Spinal cord (tissue), 10 donors: ENCODE measurements around the gene C1QTNF8. TPM values are rescaled to one million over a fixed set of nuclear protein-coding genes. Genes with fewer than 3 reads are reported as not detected.
A peak's percentile ranks its signal among the peaks of the same experiment; 100 is the strongest.

Experiments used
- DNase-seq, 6 donors: peaks; one replicate each; pipeline versions ENCODE4 v3.0.0 to v3.0.0-alpha.2; 2013 to 2015; ENCODE audit warnings: low spot score in 6 of 6, low read depth in 4 of 6
- H3K27ac ChIP-seq: one replicate; pipeline ENCODE4 v1.5.1; 2013; ENCODE audit warnings: low read depth, low read length, control low read depth
- H3K27me3 ChIP-seq: one replicate; pipeline ENCODE4 v1.6.1; 2013; ENCODE audit warnings: low read length; ENCODE audit not compliant: control insufficient read depth, insufficient read depth
- H3K36me3 ChIP-seq: one replicate; pipeline ENCODE4 v1.6.1; 2013; ENCODE audit warnings: low read length; ENCODE audit not compliant: control insufficient read depth, insufficient read depth
- H3K4me1 ChIP-seq: one replicate; pipeline ENCODE4 v1.6.1; 2013; ENCODE audit warnings: low read length; ENCODE audit not compliant: control insufficient read depth, insufficient read depth
- H3K4me3 ChIP-seq: one replicate; pipeline ENCODE4 v1.5.1; 2013; ENCODE audit warnings: low read depth, low read length, control low read depth
- H3K9me3 ChIP-seq: one replicate; pipeline ENCODE4 v1.6.1; 2013; ENCODE audit warnings: low read length; ENCODE audit not compliant: control insufficient read depth, insufficient read depth
- WGBS: methylation state at CpG from one replicate; pipeline ENCODE4 v1.1.5; 2013; ENCODE audit warnings: missing lambda C conversion rate; ENCODE audit not compliant: insufficient coverage; 5-methylcytosine and 5-hydroxymethylcytosine counted together
- long read RNA-seq, 4 donors: transcript quantifications; one replicate each; lab custom pipeline, GENCODE V29; 2026
- polyA plus RNA-seq, 2 donors: library from polyadenylated mRNA; unstranded; fragments of 120-200 nt; gene quantifications; one replicate each; pipeline ENCODE4 v1.2.1, GENCODE V29; 2013; ENCODE audit not compliant: insufficient read length in 2 of 2
- total RNA-seq, 2 donors: library from RNA; depleted of rRNA in 1 of 2; stranded (reverse); fragments of 120-200 nt in 1 of 2; fragments of >200 nt in 1 of 2; gene quantifications; one replicate each; pipeline versions ENCODE4 v1.2.3 to v1.2.4, GENCODE V29; 2013 to 2014
- donor health status: healthy.

Gene C1QTNF8, protein sequence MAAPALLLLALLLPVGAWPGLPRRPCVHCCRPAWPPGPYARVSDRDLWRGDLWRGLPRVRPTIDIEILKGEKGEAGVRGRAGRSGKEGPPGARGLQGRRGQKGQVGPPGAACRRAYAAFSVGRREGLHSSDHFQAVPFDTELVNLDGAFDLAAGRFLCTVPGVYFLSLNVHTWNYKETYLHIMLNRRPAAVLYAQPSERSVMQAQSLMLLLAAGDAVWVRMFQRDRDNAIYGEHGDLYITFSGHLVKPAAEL
- total RNA-seq = under 1 TPM; 0.17 to 0.20 TPM
- under 1 TPM; 0.29 to 0.59 TPM for polyA plus RNA-seq
- long read RNA-seq, donor 1 = 0 reads
- long read RNA-seq, donor 2 = 0 reads
- long read RNA-seq, donor 3 = 0 reads
- long read RNA-seq, donor 4 = 0 reads

DNA sequence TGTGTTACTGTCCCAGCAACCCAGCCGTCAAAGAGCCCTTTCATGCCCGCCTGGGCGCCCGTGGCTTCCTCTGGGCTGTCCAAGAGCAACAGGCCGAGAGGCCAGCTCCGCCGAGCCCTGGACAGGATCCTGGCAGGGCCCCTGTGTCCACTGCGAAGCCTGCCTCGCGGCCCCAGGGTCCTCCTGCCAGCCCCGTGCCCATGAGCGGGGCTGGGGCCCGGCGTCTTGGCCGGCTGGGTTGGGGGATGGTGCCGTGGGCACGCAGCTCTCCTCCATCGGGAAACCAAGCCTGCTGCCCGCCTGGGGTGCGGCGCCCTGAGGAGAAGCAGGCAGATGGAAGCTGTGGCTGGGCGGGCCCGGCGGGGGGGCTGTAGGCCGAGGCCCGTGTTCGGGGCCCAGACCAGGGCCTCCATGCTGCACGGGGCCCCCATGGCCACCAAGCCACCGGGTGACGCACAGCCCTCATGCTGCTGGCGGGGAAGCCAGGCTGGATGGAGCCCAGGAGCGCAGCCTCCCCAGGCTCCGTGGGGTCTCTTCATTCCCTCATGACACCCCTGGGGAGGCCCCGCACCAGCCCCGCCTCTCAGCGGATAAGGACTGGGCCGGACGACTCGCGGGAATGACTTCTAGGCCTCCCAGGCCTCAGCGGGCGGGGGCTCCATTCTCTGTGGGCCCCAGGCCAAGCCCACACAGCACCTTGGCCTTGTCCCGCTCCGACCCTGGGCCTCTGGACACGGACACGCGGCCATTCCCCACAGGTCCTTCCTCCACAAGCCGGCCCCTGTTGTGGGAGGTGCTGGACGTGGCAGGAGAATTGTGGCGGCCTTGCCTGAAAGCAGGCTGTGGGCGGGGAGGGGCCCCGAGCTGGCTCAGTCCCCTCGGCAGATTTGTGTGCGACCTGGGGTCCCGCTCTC is at the start of gene C1QTNF8:
C1QTNF8 (minus strand) TSS at position 76 of the 914 bp plus-strand sequence. CDS start 1,322 bp downstream, outside the sequence.
- peaks cover 58% of the 10 kb centered on the region for H3K4me1 ChIP-seq
- H3K4me3 ChIP-seq = no peak within 1 kb of the TSS
- no peak within 1 kb of the TSS for H3K27ac ChIP-seq
- H3K9me3 ChIP-seq = no peaks in the 10 kb centered on the region
- no peak for DNase-seq
- peaks cover 5% of the 10 kb centered on the region for H3K36me3 ChIP-seq
- H3K27me3 ChIP-seq = no peaks in the 10 kb centered on the region
- WGBS = 73% methylated on average over 44 of the region's 55 CpGs

DNA sequence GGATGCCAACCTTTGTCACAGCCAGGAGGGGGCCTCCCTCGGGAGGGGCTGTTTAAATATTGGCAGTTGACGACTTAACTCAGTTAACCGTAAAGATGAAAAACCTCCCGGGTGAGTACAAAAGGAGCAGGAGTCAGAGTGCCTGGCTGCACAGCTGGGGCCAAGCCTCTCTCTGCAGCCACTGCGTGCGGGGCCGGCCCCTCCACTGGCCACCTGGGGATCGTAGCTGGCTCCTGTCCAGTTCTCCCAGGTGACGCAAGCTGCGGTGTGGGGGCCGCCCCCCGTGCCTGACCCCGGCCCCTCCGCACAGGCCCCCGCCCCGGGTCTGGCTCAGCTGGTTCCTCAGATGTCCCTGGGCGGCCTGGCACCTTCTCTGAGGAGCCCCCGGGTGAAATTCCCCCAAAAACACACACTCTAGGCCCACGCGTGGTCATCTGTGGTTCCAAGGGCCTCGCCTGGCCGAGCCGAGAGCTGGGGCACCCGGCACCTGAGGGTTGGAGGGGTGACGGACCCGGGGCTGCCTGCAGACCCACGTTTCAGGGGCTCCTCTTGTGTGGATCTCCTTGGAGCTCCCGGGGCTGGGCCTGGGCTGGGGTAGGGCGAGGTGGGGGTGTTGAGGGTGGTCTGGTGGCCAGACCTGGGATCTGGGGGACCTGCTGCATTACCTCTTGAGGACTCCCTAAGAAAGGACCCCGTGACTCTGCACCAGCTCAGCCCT is 49.5 kb upstream of the C1QTNF8 start:
- H3K9me3 ChIP-seq = no peaks in the 10 kb centered on the region
- WGBS = 42% methylated on average over 24 of the region's 30 CpGs
- DNase-seq = no peak

DNA sequence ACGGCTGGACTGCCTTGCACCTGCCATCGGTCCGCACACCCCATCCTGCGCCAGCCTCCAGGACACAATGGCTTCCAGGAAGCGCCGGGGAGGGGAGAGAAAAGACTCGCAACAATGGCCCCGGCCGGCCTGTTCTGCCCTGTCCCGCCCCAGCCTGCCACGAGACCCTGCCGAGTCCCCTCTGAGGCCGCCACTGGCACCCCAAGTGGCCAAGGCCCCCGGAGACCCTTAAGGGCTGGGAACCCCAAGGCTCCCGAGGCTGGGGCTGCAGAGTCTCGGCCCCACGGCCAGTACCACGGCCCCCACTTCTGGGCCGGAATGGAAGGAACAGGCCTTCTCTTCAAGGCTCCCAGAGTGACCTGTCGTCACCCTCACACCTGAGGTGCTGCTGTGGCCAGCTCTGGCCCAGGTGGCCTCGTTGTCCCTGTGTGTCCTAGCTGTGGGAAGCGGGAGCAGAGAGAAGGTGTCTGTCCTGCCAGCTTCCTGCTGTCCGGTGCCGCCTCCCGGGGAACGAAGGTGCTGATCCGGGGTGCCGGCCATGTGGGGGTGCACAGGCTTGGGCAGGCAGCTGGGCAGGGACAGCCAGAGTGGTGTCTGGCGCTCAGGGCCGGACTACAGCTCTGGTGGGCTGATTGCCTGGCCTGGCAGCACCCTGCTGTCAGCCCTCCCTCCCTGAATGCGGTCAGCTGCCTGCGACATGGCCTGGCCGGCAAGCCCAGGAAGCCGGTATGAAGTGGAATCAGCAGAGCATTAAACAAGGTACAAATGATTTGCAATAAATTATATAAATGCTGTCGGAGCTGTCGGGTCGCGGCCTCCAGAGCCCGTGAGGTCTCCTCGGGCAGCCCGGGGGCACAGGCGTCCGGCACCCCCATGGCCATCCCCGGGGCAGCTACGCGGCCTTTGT is 48.7 kb upstream of the C1QTNF8 start:
- WGBS = 51% methylated on average over 40 of the region's 46 CpGs

More for the DNA sequence above, 49.5 kb upstream of the C1QTNF8 start:
- no peak overlapping the region for H3K27ac ChIP-seq
- H3K36me3 ChIP-seq = no peaks in the 10 kb centered on the region
- no peak overlapping the region for H3K4me3 ChIP-seq
- peaks cover 25% of the 10 kb centered on the region for H3K4me1 ChIP-seq
- no peaks in the 10 kb centered on the region for H3K27me3 ChIP-seq

DNA sequence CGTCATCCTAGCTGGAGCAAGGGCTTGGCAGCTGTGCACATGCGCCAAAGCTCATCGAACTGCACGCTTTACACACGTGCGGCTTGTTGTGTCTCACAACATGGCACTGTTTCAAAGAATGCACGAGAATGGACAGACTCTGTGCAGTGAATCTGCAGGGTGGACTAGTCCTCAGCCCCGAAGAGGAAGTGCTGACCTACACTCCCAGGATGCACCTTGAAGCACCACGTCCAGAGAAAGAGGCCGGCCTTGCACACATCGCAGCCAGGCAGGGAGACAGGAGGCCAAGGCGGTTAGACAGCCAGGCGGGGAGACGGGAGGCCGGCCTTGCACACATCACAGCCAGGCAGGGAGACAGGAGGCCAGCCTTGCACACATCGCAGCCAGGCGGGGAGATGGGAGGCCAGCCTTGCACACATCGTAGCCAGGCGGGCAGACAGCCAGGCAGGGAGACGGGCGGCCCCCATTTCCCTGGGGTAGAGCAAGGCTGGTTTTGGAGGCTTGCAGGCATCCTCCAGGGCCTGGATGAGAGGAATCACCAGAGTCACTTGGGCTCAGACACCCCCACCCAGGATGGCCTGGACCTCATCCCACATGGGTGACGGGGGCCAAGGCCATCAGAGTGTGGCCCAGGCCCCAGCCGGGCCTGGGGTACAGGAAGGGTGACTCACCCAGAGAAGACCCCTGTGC is 47.9 kb upstream of the C1QTNF8 start:
- Histone ChIP-seq H3K27me3 (no peaks in the 10 kb centered on the region), H3K4me3 (no peak overlapping the region), H3K27ac (no peak overlapping the region), H3K9me3 (no peaks in the 10 kb centered on the region), H3K4me1 (peaks cover 25% of the 10 kb centered on the region), H3K36me3 (no peaks in the 10 kb centered on the region)
- 72% methylated on average over 21 of the region's 23 CpGs for WGBS
- peak in 1 of 6 donors; percentile 52 for DNase-seq

More for the DNA sequence above, 48.7 kb upstream of the C1QTNF8 start:
- Histone ChIP-seq H3K9me3 (no peaks in the 10 kb centered on the region), H3K36me3 (no peaks in the 10 kb centered on the region), H3K4me3 (no peak overlapping the region), H3K4me1 (peaks cover 25% of the 10 kb centered on the region), H3K27me3 (no peaks in the 10 kb centered on the region), H3K27ac (no peak overlapping the region)
- DNase-seq = no peak

DNA sequence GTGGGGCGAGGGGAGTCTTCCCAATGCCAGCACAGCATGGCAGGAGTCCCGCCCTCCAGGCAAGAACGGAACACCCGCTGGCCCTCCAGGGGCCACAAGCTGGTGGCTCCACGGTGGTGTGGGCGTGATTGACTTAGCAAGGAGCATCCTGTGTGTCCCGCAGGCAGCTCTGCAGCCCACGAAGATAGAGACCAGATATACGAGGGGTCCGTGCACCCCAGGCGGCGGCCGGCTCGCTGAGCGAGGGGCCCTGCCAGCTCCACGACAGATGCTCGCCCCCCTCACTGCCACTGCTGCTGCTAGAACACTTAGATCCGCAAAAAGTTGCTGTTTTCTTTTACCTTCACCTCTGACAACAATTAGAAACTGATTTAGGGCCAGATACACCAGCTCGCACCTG is 46.9 kb upstream of the C1QTNF8 start:
- H3K9me3 ChIP-seq = no peaks in the 10 kb centered on the region
- no peaks in the 10 kb centered on the region for H3K27me3 ChIP-seq
- DNase-seq = no peak
- peaks cover 25% of the 10 kb centered on the region for H3K4me1 ChIP-seq
- WGBS = 78% methylated on average over 16 of the region's 19 CpGs
- no peak overlapping the region for H3K4me3 ChIP-seq
- no peak overlapping the region for H3K27ac ChIP-seq
- no peaks in the 10 kb centered on the region for H3K36me3 ChIP-seq

DNA sequence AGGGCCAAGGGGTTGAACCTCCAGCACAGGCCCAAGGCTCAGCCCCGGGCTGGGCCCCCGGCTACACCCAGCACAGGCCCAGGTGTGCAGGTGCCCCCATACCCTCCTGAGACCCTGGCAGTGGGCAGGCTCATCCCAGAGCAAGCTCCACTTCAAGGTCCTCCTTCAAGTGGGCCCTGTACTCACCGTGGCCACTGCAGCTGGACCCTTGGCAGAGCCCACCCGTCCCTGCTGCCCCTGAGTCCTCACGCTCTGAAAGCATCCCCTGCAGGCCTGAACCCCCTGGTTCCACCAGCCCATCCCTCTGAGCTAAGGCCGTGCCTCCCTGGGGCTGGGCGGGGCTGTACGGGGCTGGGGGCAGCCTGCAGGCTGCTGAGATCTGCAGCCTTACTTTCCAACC is 45.7 kb upstream of the C1QTNF8 start:
- WGBS = 88% methylated on average over 8 of the region's 8 CpGs
- Histone ChIP-seq H3K9me3 (no peaks in the 10 kb centered on the region), H3K4me3 (no peak overlapping the region), H3K27ac (no peak overlapping the region), H3K4me1 (peaks cover 25% of the 10 kb centered on the region), H3K27me3 (no peaks in the 10 kb centered on the region), H3K36me3 (no peaks in the 10 kb centered on the region)
- no peak for DNase-seq

DNA sequence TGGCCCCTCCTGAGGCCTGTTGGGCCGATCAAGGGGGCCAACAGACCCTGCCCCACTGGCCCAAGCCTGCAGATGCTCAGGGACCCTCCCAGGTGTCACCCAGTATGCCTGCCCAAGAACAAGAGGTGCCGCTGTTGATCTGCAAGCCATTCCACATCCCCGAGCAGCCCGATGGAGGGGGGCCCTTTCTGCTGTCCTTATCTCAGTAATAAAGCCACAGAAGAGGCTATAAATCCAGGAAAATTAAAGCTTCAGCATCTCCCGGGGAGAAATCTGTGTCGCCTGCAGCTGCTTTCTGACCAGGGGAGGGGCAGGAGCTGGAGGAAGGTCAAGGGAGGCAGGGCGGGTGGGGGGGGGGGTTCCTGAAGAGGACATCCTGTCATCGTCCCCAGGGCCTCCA is 45.1 kb upstream of the C1QTNF8 start:
- peak in 1 of 6 donors; percentile 74 for DNase-seq
- Histone ChIP-seq H3K4me1 (peaks cover 25% of the 10 kb centered on the region), H3K27me3 (no peaks in the 10 kb centered on the region), H3K9me3 (no peaks in the 10 kb centered on the region), H3K27ac (no peak overlapping the region), H3K4me3 (no peak overlapping the region), H3K36me3 (no peaks in the 10 kb centered on the region)
- WGBS = 53% methylated on average over 4 of the region's 8 CpGs

DNA sequence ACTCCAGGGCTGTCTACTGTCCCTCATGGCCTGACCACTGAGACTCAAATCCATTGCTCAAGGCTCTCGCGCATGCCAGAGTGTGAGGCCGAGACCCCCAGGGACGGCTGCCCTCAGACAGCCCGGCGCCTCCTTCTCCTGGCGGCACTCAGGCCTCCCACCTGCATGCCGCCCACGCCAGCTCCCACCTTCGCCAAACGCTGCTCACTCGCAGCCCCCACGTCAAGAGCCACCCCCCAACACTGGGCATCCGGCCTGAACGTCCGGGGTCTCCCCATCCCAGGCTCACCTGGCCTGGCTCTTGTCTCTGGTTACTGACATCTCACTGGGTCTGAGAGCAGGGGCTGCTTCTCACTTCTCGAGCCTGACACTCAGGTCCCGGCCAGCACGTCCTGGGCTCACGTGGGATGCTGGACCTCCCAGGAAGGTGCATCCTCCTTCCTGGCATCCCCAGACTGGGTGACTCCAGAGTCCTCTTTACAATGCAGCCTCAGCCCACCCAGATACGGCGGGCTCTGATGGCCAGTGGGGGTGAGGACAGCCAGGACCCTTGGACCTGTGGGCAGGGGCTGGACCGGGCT is 44.6 kb upstream of the C1QTNF8 start:
- no peak overlapping the region for H3K27ac ChIP-seq
- H3K9me3 ChIP-seq = no peaks in the 10 kb centered on the region
- no peak overlapping the region for H3K4me3 ChIP-seq
- no peak for DNase-seq
- H3K27me3 ChIP-seq = no peaks in the 10 kb centered on the region
- WGBS = 77% methylated on average over 23 of the region's 23 CpGs
- H3K4me1 ChIP-seq = peaks cover 23% of the 10 kb centered on the region
- no peaks in the 10 kb centered on the region for H3K36me3 ChIP-seq
